Measurements from ENCODE around the gene TMEM144. TPM values are rescaled to one million over a fixed set of nuclear protein-coding genes. Genes with fewer than 3 reads are reported as not detected.
"Not testable (repeated sequence)": the region's sequence is repeated elsewhere in the genome, so short reads cannot be mapped to it uniquely, and the experiment has no call there.

Gene TMEM144
- total and polyA plus RNA-seq, 4 donors: 5.2 to 18.9 (median 12.2) TPM

DNA sequence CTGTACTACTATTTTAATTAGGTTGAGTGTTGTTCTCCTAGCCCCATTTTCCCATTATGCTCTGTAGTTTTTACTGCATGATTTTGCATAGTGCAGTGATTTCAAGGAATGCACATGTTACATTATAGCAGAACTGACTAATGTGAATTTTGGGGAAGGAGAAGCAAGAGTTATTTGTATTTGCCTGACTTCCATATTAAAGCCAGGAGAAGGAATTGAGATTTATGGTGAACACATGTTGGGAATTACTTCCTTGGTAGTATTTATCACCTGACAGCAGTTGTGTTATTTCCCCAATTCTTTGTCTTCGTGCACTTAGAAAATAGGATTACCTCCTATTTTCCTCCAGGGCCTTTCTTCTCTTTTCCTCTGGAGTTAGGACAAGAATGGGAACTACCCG lies 3.2 kb downstream of the TMEM144 start:
- intact Hi-C loops (cut with DNase I): loop anchor here in 1 of 2 donors (5.0 kb wide), 1 partner anchor 41 kb away; the partner anchor contains the start of gene GASK1B
- Histone ChIP-seq H3K4me1 (ENCODE audit: control insufficient read depth in 1 of 2, insufficient read depth in 2 of 2, low read length in 2 of 2) (peaks cover 2 to 8% of the 10 kb centered on the region in 2 donors), H3K27ac (ENCODE audit: low read depth in 1 of 2, low read length in 2 of 2) (no peak overlapping the region), H3K36me3 (ENCODE audit: control insufficient read depth in 1 of 2, insufficient read depth in 2 of 2, low read length in 1 of 2) (no peaks in the 10 kb centered on the region), H3K4me3 (ENCODE audit: low read length in 2 of 2) (no peak overlapping the region), H3K27me3 (ENCODE audit: control insufficient read depth in 1 of 2, insufficient read depth in 2 of 2, low read length in 1 of 2) (no peaks in the 10 kb centered on the region), H3K9me3 (ENCODE audit: control insufficient read depth, low read length) (no peaks in the 10 kb centered on the region)
- 92 to 94% methylated on average over 2 of the region's 2 CpGs for WGBS, 2 donors
- ATAC-seq (ENCODE audit: low FRiP score) (no peak), DNase-seq (no peak)

DNA sequence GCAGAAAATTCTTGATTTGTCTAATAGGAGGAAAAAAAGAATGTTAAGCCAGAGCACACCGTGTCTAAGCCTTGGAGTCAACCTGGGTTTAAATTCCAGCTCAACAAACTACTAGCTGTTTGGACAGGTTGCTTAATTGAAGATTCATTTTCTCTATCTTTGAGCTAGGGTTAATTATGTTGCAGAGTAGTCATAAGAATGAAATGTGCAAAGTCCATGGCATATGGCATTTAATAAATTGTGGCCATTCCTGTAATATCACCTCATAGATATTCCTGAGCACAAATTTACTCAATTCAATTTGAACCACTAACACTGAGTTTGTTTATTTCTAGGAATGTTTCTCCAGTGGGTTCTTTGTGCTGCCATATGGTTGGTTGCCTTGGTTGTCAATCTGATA lies 4.6 kb downstream of the TMEM144 start:
- no peak for DNase-seq
- intact Hi-C loops (cut with DNase I): loop anchor here (5.0 kb wide), 2 partner anchors 37 to 43 kb away; partner anchors contain the start of gene GASK1B (in 1 of the 2)
- WGBS, 2 donors: 89 to 91% methylated on average over 1 of the region's 1 CpG
- no peak overlapping the region for H3K4me3 ChIP-seq (ENCODE audit: low read length in 2 of 2)
- no peak for ATAC-seq (ENCODE audit: low FRiP score)
- H3K36me3 ChIP-seq (ENCODE audit: control insufficient read depth in 1 of 2, insufficient read depth in 2 of 2, low read length in 1 of 2): peaks cover 0 to 2% of the 10 kb centered on the region in 2 donors
- H3K4me1 ChIP-seq (ENCODE audit: control insufficient read depth in 1 of 2, insufficient read depth in 2 of 2, low read length in 2 of 2): peaks cover 2 to 8% of the 10 kb centered on the region in 2 donors
- H3K27ac ChIP-seq (ENCODE audit: low read depth in 1 of 2, low read length in 2 of 2): no peak overlapping the region
- no peaks in the 10 kb centered on the region for H3K27me3 ChIP-seq (ENCODE audit: control insufficient read depth in 1 of 2, insufficient read depth in 2 of 2, low read length in 1 of 2)
- H3K9me3 ChIP-seq (ENCODE audit: control insufficient read depth, low read length): no peaks in the 10 kb centered on the region

DNA sequence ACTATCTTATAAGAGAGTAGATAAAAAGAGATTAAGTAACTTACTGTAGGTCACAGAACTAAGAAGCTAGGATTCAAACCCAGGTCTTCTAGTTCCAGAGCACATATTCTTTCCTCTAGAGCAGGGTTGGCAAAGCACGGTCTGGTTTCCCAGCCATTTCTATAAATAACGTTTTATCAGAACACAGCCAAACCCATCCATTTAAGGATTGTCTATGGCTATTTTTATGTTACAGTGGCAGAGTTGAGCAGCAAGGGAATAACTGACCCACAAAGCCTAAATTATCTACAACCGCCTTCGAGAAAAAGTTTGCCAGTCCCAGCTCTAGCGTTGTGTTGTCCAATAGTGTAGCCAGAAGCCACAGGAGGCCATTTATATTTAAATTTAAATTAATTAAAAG lies 7.5 kb downstream of the TMEM144 start:
- H3K36me3 ChIP-seq (ENCODE audit: control insufficient read depth in 1 of 2, insufficient read depth in 2 of 2, low read length in 1 of 2): peaks cover 0 to 2% of the 10 kb centered on the region in 2 donors
- DNase-seq (no peak), ATAC-seq (ENCODE audit: low FRiP score) (peak; percentile 62)
- H3K4me3 ChIP-seq (ENCODE audit: low read length in 2 of 2): no peak overlapping the region
- WGBS, 2 donors: 4 to 6% methylated on average over 5 of the region's 5 CpGs
- peaks cover 0 to 8% of the 10 kb centered on the region in 2 donors for H3K4me1 ChIP-seq (ENCODE audit: control insufficient read depth in 1 of 2, insufficient read depth in 2 of 2, low read length in 2 of 2)
- H3K27ac ChIP-seq (ENCODE audit: low read depth in 1 of 2, low read length in 2 of 2): no peak overlapping the region
- intact Hi-C loops (cut with DNase I): loop anchor here in 1 of 2 donors (5.0 kb wide), 1 partner anchor 35 kb away; no protein-coding TSS in a partner anchor
- no peaks in the 10 kb centered on the region for H3K9me3 ChIP-seq (ENCODE audit: control insufficient read depth, low read length)
- no peaks in the 10 kb centered on the region for H3K27me3 ChIP-seq (ENCODE audit: control insufficient read depth in 1 of 2, insufficient read depth in 2 of 2, low read length in 1 of 2)

DNA sequence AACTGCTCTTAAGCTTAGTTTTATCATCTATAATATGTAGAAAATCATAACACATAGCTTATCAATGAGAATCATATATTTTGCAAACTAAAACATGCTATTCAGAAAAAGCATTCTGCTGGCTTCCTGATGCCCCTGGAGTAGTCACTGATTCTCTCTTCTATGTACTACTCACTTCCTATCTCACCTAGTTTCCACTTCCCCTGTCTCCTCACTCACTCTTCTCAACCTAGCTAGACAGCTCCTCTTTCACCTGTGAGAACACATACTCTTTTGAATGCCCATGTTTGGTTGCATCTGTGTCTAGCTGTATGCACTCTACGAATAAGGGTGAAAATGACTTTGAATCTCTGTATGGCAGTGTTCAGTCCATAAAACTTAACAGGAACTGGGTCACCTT lies 9.3 kb downstream of the TMEM144 start:
- intact Hi-C loops (cut with DNase I): loop anchor here in 1 of 2 donors (5.0 kb wide), 1 partner anchor 33 kb away; no protein-coding TSS in a partner anchor
- Histone ChIP-seq H3K4me1 (ENCODE audit: control insufficient read depth in 1 of 2, insufficient read depth in 2 of 2, low read length in 2 of 2) (peaks cover 0 to 8% of the 10 kb centered on the region in 2 donors), H3K4me3 (ENCODE audit: low read length in 2 of 2) (no peak overlapping the region), H3K27ac (ENCODE audit: low read depth in 1 of 2, low read length in 2 of 2) (no peak overlapping the region), H3K9me3 (ENCODE audit: control insufficient read depth, low read length) (no peaks in the 10 kb centered on the region), H3K36me3 (ENCODE audit: control insufficient read depth in 1 of 2, insufficient read depth in 2 of 2, low read length in 1 of 2) (peaks cover 0 to 2% of the 10 kb centered on the region in 2 donors), H3K27me3 (ENCODE audit: control insufficient read depth in 1 of 2, insufficient read depth in 2 of 2, low read length in 1 of 2) (no peaks in the 10 kb centered on the region)
- 80 to 86% methylated on average over 1 of the region's 1 CpG for WGBS, 2 donors
- DNase-seq (no peak), ATAC-seq (ENCODE audit: low FRiP score) (no peak)

DNA sequence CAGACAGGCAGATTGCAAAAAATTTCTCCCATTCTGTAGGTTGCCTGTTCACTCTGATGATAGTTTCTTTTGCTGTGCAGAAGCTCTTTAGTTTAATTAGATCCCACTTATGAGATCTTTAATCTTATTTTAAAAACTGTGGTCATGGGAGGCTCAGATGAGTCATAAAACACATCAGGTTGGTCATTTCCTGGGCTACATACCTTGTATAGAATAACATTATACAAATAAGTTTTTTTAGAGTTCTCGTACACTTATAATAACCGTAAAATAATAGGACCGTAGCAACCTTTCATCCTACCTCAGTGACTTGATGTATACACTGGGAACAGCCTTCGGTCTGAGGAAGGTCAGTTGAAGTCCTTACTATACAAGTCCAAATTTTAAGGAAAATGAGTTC lies 14.0 kb downstream of the TMEM144 start:
- H3K27me3 ChIP-seq (ENCODE audit: control insufficient read depth in 1 of 2, insufficient read depth in 2 of 2, low read length in 1 of 2); H3K36me3 ChIP-seq (ENCODE audit: control insufficient read depth in 1 of 2, insufficient read depth in 2 of 2, low read length in 1 of 2); H3K4me3 ChIP-seq (ENCODE audit: low read length in 2 of 2); ATAC-seq (ENCODE audit: low FRiP score); intact Hi-C loops (cut with DNase I); H3K4me1 ChIP-seq (ENCODE audit: control insufficient read depth in 1 of 2, insufficient read depth in 2 of 2, low read length in 2 of 2); DNase-seq; H3K9me3 ChIP-seq (ENCODE audit: control insufficient read depth, low read length); H3K27ac ChIP-seq (ENCODE audit: low read depth in 1 of 2, low read length in 2 of 2): not testable (repeated sequence)
- WGBS, 2 donors: 98 to 99% methylated on average over 4 of the region's 4 CpGs

DNA sequence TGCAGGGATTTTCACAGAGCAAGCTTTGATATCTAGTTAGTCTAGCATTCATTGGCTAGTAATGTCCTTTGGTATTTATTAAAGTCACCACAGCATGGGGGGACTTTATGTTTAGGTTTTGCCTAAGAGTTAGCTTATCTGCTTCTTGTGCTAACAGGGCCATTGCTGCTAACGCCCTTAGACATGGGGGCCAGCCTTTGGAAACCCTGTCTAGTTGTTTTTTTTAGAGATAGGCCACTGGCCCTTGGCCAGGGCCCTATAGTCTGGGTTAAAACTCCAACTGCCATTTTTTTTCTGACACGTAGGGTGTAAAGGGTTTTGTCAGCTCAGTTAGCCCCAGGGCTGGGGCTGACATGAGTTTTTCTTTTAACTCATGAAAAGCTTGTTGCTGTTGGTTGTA lies 14.7 kb downstream of the TMEM144 start:
- ATAC-seq (ENCODE audit: low FRiP score); H3K36me3 ChIP-seq (ENCODE audit: control insufficient read depth in 1 of 2, insufficient read depth in 2 of 2, low read length in 1 of 2); DNase-seq; H3K27me3 ChIP-seq (ENCODE audit: control insufficient read depth in 1 of 2, insufficient read depth in 2 of 2, low read length in 1 of 2); H3K4me1 ChIP-seq (ENCODE audit: control insufficient read depth in 1 of 2, insufficient read depth in 2 of 2, low read length in 2 of 2); H3K9me3 ChIP-seq (ENCODE audit: control insufficient read depth, low read length); H3K4me3 ChIP-seq (ENCODE audit: low read length in 2 of 2); H3K27ac ChIP-seq (ENCODE audit: low read depth in 1 of 2, low read length in 2 of 2); intact Hi-C loops (cut with DNase I): not testable (repeated sequence)
- WGBS, 2 donors: 17 to 22% methylated on average over 2 of the region's 2 CpGs

DNA sequence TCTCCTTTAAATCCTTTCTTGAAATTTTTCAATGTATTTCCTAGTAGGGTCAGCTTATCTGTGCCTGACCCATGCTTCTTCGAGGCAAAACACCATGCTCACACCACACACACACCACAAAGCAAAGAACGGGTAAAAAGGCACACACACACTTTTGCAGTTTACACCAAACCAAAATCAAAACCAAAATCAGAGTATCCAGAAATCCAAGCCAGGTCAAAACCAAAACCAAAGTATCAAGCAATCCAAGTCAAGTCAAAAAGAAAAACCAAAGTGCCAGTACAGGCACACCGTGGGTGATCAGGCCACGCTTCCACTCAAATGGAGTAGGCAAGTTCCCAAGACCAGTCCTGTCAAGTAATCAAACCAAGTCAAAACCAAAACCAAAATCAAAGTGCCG lies 17.6 kb downstream of the TMEM144 start:
- H3K27ac ChIP-seq (ENCODE audit: low read depth in 1 of 2, low read length in 2 of 2); H3K4me3 ChIP-seq (ENCODE audit: low read length in 2 of 2); intact Hi-C loops (cut with DNase I); H3K27me3 ChIP-seq (ENCODE audit: control insufficient read depth in 1 of 2, insufficient read depth in 2 of 2, low read length in 1 of 2); H3K9me3 ChIP-seq (ENCODE audit: control insufficient read depth, low read length); DNase-seq; ATAC-seq (ENCODE audit: low FRiP score); H3K4me1 ChIP-seq (ENCODE audit: control insufficient read depth in 1 of 2, insufficient read depth in 2 of 2, low read length in 2 of 2); H3K36me3 ChIP-seq (ENCODE audit: control insufficient read depth in 1 of 2, insufficient read depth in 2 of 2, low read length in 1 of 2): not testable (repeated sequence)
- WGBS, 2 donors: 96 to 98% methylated on average over 5 of the region's 5 CpGs

DNA sequence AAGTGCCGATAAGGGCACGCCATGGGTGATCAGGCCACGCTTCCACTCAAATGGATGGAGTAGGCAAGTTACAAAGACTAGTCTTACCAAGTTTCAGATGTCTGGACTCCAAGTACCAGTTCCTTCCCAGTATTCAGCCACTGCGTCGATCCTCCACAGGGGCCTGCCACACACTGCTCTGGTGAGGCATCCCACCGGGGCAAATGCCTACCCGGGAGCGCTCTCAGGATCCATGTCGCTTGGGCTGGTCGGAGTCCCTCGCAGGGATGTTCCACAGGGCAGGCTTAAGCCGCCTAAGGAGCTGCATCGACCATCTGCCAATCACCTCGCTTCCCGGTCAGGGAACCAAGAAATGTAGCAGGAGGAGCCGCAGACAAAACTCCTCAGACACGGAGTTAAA lies 18.1 kb downstream of the TMEM144 start:
- ATAC-seq (ENCODE audit: low FRiP score); intact Hi-C loops (cut with DNase I); H3K4me3 ChIP-seq (ENCODE audit: low read length in 2 of 2); H3K27me3 ChIP-seq (ENCODE audit: control insufficient read depth in 1 of 2, insufficient read depth in 2 of 2, low read length in 1 of 2); H3K4me1 ChIP-seq (ENCODE audit: control insufficient read depth in 1 of 2, insufficient read depth in 2 of 2, low read length in 2 of 2); H3K9me3 ChIP-seq (ENCODE audit: control insufficient read depth, low read length); DNase-seq; H3K27ac ChIP-seq (ENCODE audit: low read depth in 1 of 2, low read length in 2 of 2); H3K36me3 ChIP-seq (ENCODE audit: control insufficient read depth in 1 of 2, insufficient read depth in 2 of 2, low read length in 1 of 2): not testable (repeated sequence)
- WGBS, 2 donors: 97 to 98% methylated on average over 17 of the region's 17 CpGs

DNA sequence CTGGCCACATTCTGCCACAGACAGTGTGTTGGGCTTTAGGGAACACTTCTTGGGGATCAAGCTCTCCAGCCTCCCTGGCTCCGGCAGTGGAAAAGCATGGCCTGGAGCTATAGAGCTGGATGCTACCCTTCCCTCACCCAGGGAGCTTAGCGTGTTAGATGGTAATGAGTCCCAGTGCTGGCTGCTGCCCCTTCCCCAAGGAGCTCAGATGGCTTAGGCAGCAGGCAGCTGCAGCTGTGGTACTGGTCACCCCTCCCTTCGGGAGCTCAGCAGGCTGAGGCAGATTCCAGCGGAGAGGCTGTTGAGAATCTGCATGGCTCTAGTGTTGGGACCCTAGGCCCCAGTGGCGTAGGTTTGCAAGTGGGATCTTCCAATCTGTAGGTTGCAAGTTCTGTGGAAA lies 19.5 kb downstream of the TMEM144 start:
- no peak for DNase-seq
- no peaks in the 10 kb centered on the region for H3K27me3 ChIP-seq (ENCODE audit: control insufficient read depth in 1 of 2, insufficient read depth in 2 of 2, low read length in 1 of 2)
- intact Hi-C loops (cut with DNase I): no loop called here
- no peak for ATAC-seq (ENCODE audit: low FRiP score)
- H3K4me1 ChIP-seq (ENCODE audit: control insufficient read depth in 1 of 2, insufficient read depth in 2 of 2, low read length in 2 of 2): peaks cover 0 to 1% of the 10 kb centered on the region in 2 donors
- 76 to 78% methylated on average over 5 of the region's 5 CpGs for WGBS, 2 donors
- no peak overlapping the region for H3K4me3 ChIP-seq (ENCODE audit: low read length in 2 of 2)
- no peaks in the 10 kb centered on the region for H3K9me3 ChIP-seq (ENCODE audit: control insufficient read depth, low read length)
- H3K36me3 ChIP-seq (ENCODE audit: control insufficient read depth in 1 of 2, insufficient read depth in 2 of 2, low read length in 1 of 2): peaks cover 3 to 4% of the 10 kb centered on the region in 2 donors
- H3K27ac ChIP-seq (ENCODE audit: low read depth in 1 of 2, low read length in 2 of 2): no peak overlapping the region

Measured in aorta (tissue), 5 donors.